ENCODE results near the gene PEX14.

The PEX14 gene

DNA sequence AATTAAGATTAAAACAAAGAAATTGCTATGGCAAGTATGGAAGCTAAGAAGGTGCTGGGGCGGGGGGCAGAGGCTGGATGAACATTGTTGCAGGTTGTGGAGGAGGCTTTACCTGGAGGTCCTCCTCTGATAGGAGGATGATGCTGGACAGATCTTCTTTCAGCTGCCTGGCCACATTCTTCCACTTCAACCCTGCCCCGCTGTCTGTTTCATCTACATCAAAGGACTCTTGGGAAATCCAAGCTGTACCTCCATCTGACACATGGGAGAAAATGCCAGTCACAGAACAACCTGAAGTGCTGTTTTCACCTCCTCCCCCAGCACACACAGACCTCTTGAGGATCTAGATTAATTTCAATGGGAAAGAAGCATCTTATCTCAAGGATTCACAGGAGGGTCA, 7.7 kb upstream of the PEX14 start:
- Histone ChIP-seq H4K20me1 (ENCODE audit: insufficient read depth, low read length) (no peaks in the 10 kb centered on the region), H3K27me3 (ENCODE audit: insufficient read depth, low read length) (no peaks in the 10 kb centered on the region), H3K4me1 (ENCODE audit: insufficient read depth, low read length, severe bottlenecking) (peaks cover 9% of the 10 kb centered on the region)

DNA sequence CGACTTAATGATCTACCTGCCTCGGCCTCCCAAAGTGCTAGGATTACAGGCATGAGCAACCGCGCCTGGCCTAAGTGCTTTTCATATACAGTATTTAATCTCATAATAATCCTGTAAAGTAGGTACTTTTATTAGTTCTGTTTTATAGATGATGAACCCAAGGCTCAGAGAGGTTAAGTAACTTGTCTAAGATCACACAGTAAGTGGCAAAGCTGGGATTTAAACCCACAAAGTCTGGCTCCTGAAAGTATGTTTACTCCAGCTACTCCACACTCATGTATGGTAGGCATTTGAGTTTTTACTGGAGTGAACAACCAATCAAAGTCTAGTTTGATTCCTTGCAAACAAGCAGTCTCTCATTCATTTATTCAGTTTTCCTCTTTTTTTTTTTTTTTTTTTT, 4.7 kb upstream of the PEX14 start:
- Histone ChIP-seq H3K36me3 (ENCODE audit: insufficient read depth, low read length) (peaks cover 40% of the 10 kb centered on the region), H2AFZ (ENCODE audit: low read length) (no peak overlapping the region), H3K79me2 (ENCODE audit: insufficient read depth, low read length) (no peaks in the 10 kb centered on the region), H3K27ac (ENCODE audit: low read depth, low read length, poor library complexity, severe bottlenecking) (no peak overlapping the region), H3K9ac (ENCODE audit: low read length) (no peak overlapping the region), H3K4me3 (ENCODE audit: low read depth, low read length, poor library complexity, severe bottlenecking) (no peak overlapping the region), H3F3A (ENCODE audit: insufficient read depth, low read length) (no peaks in the 10 kb centered on the region), H3K9me3 (ENCODE audit: low read length) (no peaks in the 10 kb centered on the region), H3K9me2 (ENCODE audit: low read depth, low read length) (no peaks in the 10 kb centered on the region), H3K4me1 (ENCODE audit: insufficient read depth, low read length, severe bottlenecking) (peaks cover 30% of the 10 kb centered on the region), H3K4me2 (ENCODE audit: low read length) (no peak overlapping the region), H3K27me3 (ENCODE audit: insufficient read depth, low read length) (no peaks in the 10 kb centered on the region), H4K20me1 (ENCODE audit: insufficient read depth, low read length) (no peaks in the 10 kb centered on the region)
- TF ChIP-seq, protein P1, sequence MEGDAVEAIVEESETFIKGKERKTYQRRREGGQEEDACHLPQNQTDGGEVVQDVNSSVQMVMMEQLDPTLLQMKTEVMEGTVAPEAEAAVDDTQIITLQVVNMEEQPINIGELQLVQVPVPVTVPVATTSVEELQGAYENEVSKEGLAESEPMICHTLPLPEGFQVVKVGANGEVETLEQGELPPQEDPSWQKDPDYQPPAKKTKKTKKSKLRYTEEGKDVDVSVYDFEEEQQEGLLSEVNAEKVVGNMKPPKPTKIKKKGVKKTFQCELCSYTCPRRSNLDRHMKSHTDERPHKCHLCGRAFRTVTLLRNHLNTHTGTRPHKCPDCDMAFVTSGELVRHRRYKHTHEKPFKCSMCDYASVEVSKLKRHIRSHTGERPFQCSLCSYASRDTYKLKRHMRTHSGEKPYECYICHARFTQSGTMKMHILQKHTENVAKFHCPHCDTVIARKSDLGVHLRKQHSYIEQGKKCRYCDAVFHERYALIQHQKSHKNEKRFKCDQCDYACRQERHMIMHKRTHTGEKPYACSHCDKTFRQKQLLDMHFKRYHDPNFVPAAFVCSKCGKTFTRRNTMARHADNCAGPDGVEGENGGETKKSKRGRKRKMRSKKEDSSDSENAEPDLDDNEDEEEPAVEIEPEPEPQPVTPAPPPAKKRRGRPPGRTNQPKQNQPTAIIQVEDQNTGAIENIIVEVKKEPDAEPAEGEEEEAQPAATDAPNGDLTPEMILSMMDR (IDR thresholded peaks at IDR 0.05; ENCODE audit: low read length), result no peak
- no peak for TF ChIP-seq EZH2 (IDR thresholded peaks at IDR 0.05; ENCODE audit: borderline replicate concordance, low read length)

More for the DNA sequence above, 7.7 kb upstream of the PEX14 start:
- Histone ChIP-seq H3K4me2 (ENCODE audit: low read length) (no peak overlapping the region), H3F3A (ENCODE audit: insufficient read depth, low read length) (no peaks in the 10 kb centered on the region), H3K36me3 (ENCODE audit: insufficient read depth, low read length) (peaks cover 66% of the 10 kb centered on the region), H3K79me2 (ENCODE audit: insufficient read depth, low read length) (no peaks in the 10 kb centered on the region), H3K9me3 (ENCODE audit: low read length) (no peaks in the 10 kb centered on the region), H3K9me2 (ENCODE audit: low read depth, low read length) (no peaks in the 10 kb centered on the region), H3K9ac (ENCODE audit: low read length) (no peak overlapping the region), H3K27ac (ENCODE audit: low read depth, low read length, poor library complexity, severe bottlenecking) (no peak overlapping the region), H2AFZ (ENCODE audit: low read length) (no peak overlapping the region), H3K4me3 (ENCODE audit: low read depth, low read length, poor library complexity, severe bottlenecking) (no peak overlapping the region)
- TF ChIP-seq EZH2 (IDR thresholded peaks at IDR 0.05; ENCODE audit: borderline replicate concordance, low read length), result no peak
- TF ChIP-seq, protein P1 (IDR thresholded peaks at IDR 0.05; ENCODE audit: low read length), result no peak

DNA sequence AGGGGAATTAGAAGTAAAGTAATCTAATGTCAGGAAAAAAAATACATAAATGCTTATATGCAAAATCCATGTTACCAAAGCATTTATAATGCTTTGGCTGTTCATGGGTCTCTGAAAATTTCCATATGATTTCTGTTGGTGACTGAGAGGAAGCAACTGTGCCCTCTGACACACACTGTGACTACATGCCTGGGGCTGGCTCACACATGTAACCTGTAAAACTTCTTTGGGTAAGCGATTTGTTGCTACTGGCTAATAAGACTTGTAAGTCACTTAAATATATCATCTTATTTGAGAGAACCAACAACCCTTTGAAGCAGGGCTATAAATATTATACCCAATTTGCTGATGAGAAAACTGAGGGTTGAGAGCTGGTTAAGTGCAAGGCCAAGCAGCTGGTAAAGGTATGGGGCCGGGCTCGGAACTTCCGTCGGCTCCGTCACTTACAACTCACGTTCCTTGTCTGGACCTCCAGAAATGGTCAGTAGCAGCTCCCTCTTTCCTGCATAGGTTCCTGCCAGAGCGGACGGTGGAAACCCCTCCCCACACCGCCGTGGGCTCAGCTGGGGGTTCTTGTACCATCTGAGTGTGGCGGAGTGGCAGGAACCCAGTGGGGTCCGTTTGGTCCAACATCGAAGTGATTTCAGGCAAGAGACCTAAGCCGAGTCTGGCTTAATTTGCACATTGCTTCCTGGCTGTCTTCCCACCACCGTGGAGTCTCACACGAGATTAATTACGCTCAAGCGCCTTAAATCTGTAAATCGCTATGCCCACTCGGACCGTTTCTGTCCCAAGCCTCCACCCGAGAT, 3.1 kb upstream of the PEX14 start:
- TF ChIP-seq, protein P1 (IDR thresholded peaks at IDR 0.05; ENCODE audit: low read length), result no peak
- no peak for TF ChIP-seq EZH2 (IDR thresholded peaks at IDR 0.05; ENCODE audit: borderline replicate concordance, low read length)
- peaks cover 41% of the 10 kb centered on the region for H3K4me1 ChIP-seq (ENCODE audit: insufficient read depth, low read length, severe bottlenecking)
- H4K20me1 ChIP-seq (ENCODE audit: insufficient read depth, low read length), result no peaks in the 10 kb centered on the region
- H3F3A ChIP-seq (ENCODE audit: insufficient read depth, low read length), result no peaks in the 10 kb centered on the region
- no peak overlapping the region for H2AFZ ChIP-seq (ENCODE audit: low read length)
- peak overlapping the region; percentile 76 for H3K9ac ChIP-seq (ENCODE audit: low read length)
- peak overlapping the region; percentile 83 for H3K4me3 ChIP-seq (ENCODE audit: low read depth, low read length, poor library complexity, severe bottlenecking)
- peaks cover 5% of the 10 kb centered on the region; the same call in 1 of the 2 replicates for H3K79me2 ChIP-seq (ENCODE audit: insufficient read depth, low read length)
- H3K4me2 ChIP-seq (ENCODE audit: low read length), result peak overlapping the region; percentile 80
- H3K9me3 ChIP-seq (ENCODE audit: low read length), result no peaks in the 10 kb centered on the region
- no peaks in the 10 kb centered on the region for H3K9me2 ChIP-seq (ENCODE audit: low read depth, low read length)
- peaks cover 25% of the 10 kb centered on the region for H3K36me3 ChIP-seq (ENCODE audit: insufficient read depth, low read length)
- peak overlapping the region; percentile 40 for H3K27ac ChIP-seq (ENCODE audit: low read depth, low read length, poor library complexity, severe bottlenecking)
- no peaks in the 10 kb centered on the region for H3K27me3 ChIP-seq (ENCODE audit: insufficient read depth, low read length)
